ENCODE data around the gene FAM20C. TPM values are rescaled to one million over a fixed set of nuclear protein-coding genes. Genes with fewer than 3 reads are reported as not detected.

Gene FAM20C
- total and polyA plus RNA-seq, 2 of the 8 experiments (the other 6 are each of a cell fraction or from before 2014, with no cell fraction given): 9.5 to 34.8 TPM

- TF ChIP-seq EZH2 (IDR thresholded peaks at IDR 0.05; ENCODE audit: low read depth, low read length, severe bottlenecking): no peak
- no peak for TF ChIP-seq SP1 (IDR thresholded peaks at IDR 0.05; ENCODE audit: low read depth, low read length)
Measured at GRCh38 chr7:189719-190118, 2.7 kb upstream of the FAM20C start (continued).
